Activated T-cell treated with anti-CD3 and anti-CD28 coated beads, Interleukin-2, amount 50 U/mL, for 72 hours (primary cell): ENCODE measurements around the gene TSPAN14. TPM values are rescaled to one million over a fixed set of nuclear protein-coding genes. Genes with fewer than 3 reads are reported as not detected.
A peak's percentile ranks its signal among the peaks of the same experiment; 100 is the strongest.

Source experiments
- ATAC-seq, 2 donors: fragments of 150-1000 bp; cut with Tn5 transposase; replicated peaks in 1 of 2; 2 replicates each; pipeline ENCODE4 v1.10.0; 2021; ENCODE audit warnings: moderate library complexity in 2 of 2, mild to moderate bottlenecking in 1 of 2
- DNase-seq, 2 donors: peaks; one replicate each; pipeline ENCODE4 v3.0.0; 2021 to 2022; ENCODE audit warnings: mixed read lengths in 1 of 2
- H3K27ac Mint-ChIP-seq: one replicate; pipeline ENCODE4 v1.8.0; 2022; ENCODE audit warnings: mild to moderate bottlenecking, moderate library complexity, mixed read lengths
- H3K27me3 Mint-ChIP-seq: one replicate; pipeline ENCODE4 v1.8.0; 2022; ENCODE audit warnings: low read depth, mixed read lengths
- H3K36me3 Mint-ChIP-seq, 2 donors: one replicate each; pipeline ENCODE4 v1.8.0; 2022; ENCODE audit warnings: mixed read lengths in 2 of 2, mild to moderate bottlenecking in 1 of 2; ENCODE audit not compliant: insufficient read depth in 2 of 2
- H3K4me1 Mint-ChIP-seq: one replicate; pipeline ENCODE4 v1.8.0; 2022; ENCODE audit warnings: low read depth, mixed read lengths
- H3K4me3 Mint-ChIP-seq, 2 donors: one replicate each; pipeline ENCODE4 v1.8.0; 2022; ENCODE audit warnings: mild to moderate bottlenecking in 2 of 2, mixed read lengths in 2 of 2, moderate library complexity in 2 of 2
- H3K9me3 Mint-ChIP-seq, 2 donors: one replicate each; pipeline ENCODE4 v1.8.0; 2022; ENCODE audit warnings: mixed read lengths in 2 of 2
- total RNA-seq, 2 donors: library from RNA; stranded (reverse); gene quantifications; one replicate each; pipeline ENCODE4 v1.2.3, GENCODE V29; 2022

TSPAN14 gene, protein sequence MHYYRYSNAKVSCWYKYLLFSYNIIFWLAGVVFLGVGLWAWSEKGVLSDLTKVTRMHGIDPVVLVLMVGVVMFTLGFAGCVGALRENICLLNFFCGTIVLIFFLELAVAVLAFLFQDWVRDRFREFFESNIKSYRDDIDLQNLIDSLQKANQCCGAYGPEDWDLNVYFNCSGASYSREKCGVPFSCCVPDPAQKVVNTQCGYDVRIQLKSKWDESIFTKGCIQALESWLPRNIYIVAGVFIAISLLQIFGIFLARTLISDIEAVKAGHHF
- total RNA-seq, result 10 to 100 TPM; 44.2 to 47.8 TPM

DNA sequence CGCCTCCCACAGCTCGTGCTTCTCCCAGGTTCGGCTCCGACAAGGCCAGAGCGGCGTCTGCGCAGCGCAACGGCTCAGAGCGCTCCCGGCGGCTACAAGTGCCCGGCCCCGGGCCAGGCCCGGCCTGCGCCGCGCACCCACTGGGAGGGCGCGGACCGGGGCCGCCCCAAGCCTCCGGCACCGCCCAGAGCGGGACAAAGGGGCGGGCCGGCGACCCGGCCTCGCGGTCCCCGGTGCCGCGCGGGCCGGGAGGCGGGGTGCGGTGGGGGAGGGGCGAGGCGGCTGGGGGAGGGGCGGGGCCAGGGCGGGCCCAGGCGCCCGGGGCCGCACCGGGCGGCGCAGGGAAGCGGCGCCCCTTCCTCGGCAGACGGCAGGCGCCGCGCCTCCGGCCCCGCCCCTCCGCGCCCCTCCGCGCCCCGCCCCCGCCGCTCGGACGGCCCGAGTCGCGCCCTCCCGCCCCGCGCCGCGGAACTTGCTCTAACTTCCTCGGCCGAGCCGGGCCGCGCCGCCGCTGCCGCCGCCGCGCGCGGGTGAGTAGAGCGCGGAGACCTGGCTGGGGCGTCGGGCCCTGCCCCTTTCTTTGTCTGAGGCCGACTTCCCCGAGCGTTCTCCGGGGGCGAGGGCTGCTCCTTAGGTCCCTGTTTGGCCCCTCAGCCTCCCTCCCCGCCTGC lies at the start of gene TSPAN14:
TSS of gene TSPAN14 (plus strand) at position 469 of the 671 bp plus-strand sequence. CDS start 34,924 bp downstream, outside the sequence.
- peak; percentile 82 to 85 for DNase-seq
- Mint-ChIP-seq H3K4me3 (peak within 1 kb of the TSS; percentile 84 to 95), H3K27ac (peak within 1 kb of the TSS; percentile 56), H3K9me3 (no peaks in the 10 kb centered on the region), H3K36me3 (peaks cover 0 to 3% of the 10 kb centered on the region in 2 donors), H3K4me1 (peaks cover 50% of the 10 kb centered on the region), H3K27me3 (no peaks in the 10 kb centered on the region)
- peak; percentile 81 to 86 for ATAC-seq

DNA sequence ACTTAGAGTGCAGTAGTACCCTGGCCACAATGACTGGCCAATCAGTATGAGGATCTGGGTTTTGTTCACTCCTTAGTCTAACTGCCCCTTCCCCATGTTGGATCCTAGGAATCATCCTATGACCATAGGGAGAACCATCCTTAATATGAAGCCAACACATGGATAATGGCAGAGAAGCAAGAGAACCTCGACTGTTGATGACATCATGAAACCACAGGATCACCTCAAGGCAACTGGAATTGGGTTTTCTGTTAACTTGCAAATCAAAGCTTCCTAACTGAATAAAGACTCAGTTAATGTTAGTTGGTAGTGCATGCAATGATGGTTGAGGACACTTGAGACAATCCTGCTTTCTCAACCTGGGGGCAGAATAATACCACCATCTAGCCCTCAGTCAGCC lies 49.1 kb upstream of the TSPAN14 start:
- H3K27ac Mint-ChIP-seq, result no peak overlapping the region
- no peak for ATAC-seq
- peaks cover 6% of the 10 kb centered on the region for H3K27me3 Mint-ChIP-seq
- no peak overlapping the region for H3K4me3 Mint-ChIP-seq
- H3K36me3 Mint-ChIP-seq, result no peaks in the 10 kb centered on the region
- DNase-seq, result no peak
- H3K9me3 Mint-ChIP-seq, result no peaks in the 10 kb centered on the region
- H3K4me1 Mint-ChIP-seq, result peaks cover 17% of the 10 kb centered on the region

DNA sequence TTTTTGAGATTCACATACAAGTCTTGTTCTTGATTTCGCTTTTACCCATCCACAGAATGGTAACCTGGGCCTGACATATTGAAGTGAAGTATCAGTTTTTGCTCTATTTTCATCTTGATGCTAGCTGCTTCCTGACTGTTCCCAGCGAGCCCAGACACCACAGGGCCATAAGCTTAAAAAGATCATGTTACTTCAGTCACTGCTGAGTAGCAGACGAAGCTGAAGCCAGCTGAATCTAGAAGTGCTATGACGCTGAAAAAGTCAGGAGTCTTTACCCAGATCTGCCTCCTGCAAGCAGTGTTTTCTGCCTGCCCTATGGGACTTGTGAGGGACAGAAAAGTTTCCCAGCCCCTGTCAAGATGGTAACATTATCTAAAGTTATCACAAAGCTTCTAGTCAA lies 48.5 kb upstream of the TSPAN14 start:
- peaks cover 22% of the 10 kb centered on the region for H3K4me1 Mint-ChIP-seq
- H3K27ac Mint-ChIP-seq, result no peak overlapping the region
- H3K9me3 Mint-ChIP-seq, result no peaks in the 10 kb centered on the region
- H3K27me3 Mint-ChIP-seq, result peaks cover 6% of the 10 kb centered on the region
- H3K4me3 Mint-ChIP-seq, result no peak overlapping the region
- ATAC-seq, result no peak
- H3K36me3 Mint-ChIP-seq, result no peaks in the 10 kb centered on the region
- DNase-seq, result no peak

DNA sequence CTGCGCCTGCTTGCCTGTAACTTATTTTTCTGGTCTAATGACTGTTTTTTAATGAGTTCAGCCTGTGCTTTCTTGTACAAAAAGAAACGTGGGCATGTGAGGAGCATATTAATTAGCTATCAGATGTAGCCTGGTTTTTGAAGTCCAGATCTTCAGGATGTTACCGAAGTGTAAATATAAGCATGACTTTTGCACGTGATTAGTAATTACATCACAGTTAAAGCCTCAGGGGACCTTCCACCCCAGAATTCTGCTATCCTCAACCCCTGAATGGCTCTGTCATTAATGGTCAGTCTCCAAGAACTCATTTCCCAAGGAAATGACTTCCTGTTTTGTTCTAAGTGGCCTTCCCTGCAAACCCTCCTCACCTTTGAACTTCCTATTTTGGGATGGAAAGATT lies 47.9 kb upstream of the TSPAN14 start:
- no peak for DNase-seq

DNA sequence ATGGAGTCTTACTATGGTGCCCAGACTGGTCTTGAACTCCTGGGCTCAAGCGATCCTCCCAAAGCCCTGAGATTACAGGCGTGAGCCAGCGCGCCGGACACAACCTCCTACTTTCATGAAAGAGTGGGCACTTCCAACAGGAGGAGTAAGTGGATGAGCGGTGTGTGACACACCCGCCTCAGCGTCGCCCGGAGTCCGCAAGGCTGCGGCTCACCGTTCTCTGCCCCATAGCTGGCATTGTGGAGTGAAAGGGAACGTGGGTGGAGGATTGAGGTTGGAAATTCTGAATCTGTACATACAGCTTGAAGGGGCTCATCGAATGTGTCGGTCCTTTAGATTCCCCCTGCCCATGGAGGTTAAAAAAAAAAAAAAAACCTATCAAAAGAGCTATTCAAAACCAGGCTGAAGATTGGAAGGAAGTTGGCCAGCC lies 46.3 kb upstream of the TSPAN14 start:
- peak; percentile 56 to 70 for DNase-seq
- Mint-ChIP-seq H3K27ac (peak overlapping the region; percentile 98), H3K36me3 (no peaks in the 10 kb centered on the region), H3K4me3 (peak overlapping the region; percentile 86 to 99), H3K9me3 (no peaks in the 10 kb centered on the region), H3K27me3 (peaks cover 6% of the 10 kb centered on the region), H3K4me1 (peaks cover 42% of the 10 kb centered on the region)
- ATAC-seq, result peak; percentile 76

More for the DNA sequence above, 47.9 kb upstream of the TSPAN14 start:
- Mint-ChIP-seq H3K4me1 (peaks cover 28% of the 10 kb centered on the region), H3K27me3 (peaks cover 6% of the 10 kb centered on the region), H3K27ac (no peak overlapping the region), H3K9me3 (no peaks in the 10 kb centered on the region), H3K36me3 (no peaks in the 10 kb centered on the region), H3K4me3 (no peak overlapping the region)
- ATAC-seq, result no peak

DNA sequence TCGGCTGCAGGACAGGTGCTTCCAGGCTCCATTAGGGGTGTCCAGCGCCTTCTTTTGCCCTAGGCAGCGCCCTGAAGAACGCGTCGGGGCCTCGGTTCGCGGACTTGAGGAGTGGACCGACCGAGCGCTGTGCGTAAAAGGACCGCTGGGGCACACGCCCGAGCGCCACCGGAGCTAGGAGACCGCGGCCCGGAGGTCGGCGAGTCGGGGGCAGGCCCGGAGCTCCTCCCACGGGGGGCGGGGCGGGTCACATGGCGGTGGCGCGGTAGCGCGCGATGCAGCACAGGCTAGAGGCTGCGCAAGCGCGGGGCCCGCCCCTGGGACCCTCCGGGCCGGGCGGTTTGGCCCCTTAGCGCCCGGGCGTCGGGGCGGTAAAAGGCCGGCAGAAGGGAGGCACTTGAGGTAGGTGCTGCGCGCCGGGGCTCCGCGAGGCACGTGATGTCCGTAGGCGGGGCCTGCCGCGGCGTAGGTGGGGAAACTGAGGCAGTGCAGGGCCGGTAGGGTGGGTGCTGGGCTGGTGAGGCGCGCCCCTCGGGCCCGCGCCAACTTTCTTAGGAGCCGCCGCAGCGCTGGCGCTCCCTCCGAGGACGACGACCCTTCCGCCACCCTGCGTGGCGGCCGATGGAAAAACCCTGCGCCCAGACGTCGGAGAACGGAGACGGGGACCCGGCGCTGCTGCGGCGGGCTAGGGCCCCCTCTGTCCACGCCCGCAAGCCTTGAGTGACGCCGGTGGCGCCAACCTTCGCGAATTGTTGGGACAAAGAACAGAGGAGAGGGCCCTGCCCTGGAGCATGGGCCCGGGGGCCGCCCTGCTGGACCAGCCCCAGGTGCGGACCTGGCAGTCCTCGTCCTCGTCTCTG lies 45.6 kb upstream of the TSPAN14 start, which contains the start of gene PRXL2A:
TSS of gene PRXL2A (plus strand) at position 310 of the 860 bp plus-strand sequence. CDS start 11,917 bp downstream, outside the sequence.
- Mint-ChIP-seq H3K36me3 (no peaks in the 10 kb centered on the region), H3K9me3 (no peaks in the 10 kb centered on the region), H3K4me3 (peak within 1 kb of the TSS; percentile 86 to 99), H3K27me3 (peaks cover 6% of the 10 kb centered on the region), H3K27ac (peak within 1 kb of the TSS; percentile 98), H3K4me1 (peaks cover 49% of the 10 kb centered on the region)
- DNase-seq (peak; percentile 90 to 92), ATAC-seq (peak; percentile 94 to 95)

DNA sequence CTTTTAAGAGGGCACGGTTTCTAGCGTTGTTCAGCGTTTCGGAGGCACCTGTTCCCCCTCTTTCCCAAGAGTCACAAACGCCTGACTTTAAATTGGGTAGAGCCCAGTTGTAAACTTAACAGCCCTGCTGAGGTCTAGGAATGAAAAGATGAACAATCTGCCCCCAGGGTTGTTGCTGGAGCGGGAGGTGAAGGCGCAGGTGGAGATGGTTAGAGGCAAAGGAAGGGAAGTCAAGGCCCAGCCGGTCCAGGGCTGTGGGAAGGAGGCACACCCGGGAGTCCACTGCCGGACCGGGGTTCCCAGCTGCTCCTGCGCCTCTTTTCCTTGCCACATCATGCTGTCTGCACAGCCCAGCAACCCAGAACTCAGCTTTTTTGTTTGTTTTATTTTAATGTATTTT lies 45.0 kb upstream of the TSPAN14 start:
- ATAC-seq (no peak), DNase-seq (no peak)
- no peaks in the 10 kb centered on the region for H3K9me3 Mint-ChIP-seq
- H3K27ac Mint-ChIP-seq, result no peak overlapping the region
- peak overlapping the region; percentile 86 to 99 for H3K4me3 Mint-ChIP-seq
- peaks cover 6% of the 10 kb centered on the region for H3K27me3 Mint-ChIP-seq
- H3K4me1 Mint-ChIP-seq, result peaks cover 54% of the 10 kb centered on the region
- H3K36me3 Mint-ChIP-seq, result no peaks in the 10 kb centered on the region

DNA sequence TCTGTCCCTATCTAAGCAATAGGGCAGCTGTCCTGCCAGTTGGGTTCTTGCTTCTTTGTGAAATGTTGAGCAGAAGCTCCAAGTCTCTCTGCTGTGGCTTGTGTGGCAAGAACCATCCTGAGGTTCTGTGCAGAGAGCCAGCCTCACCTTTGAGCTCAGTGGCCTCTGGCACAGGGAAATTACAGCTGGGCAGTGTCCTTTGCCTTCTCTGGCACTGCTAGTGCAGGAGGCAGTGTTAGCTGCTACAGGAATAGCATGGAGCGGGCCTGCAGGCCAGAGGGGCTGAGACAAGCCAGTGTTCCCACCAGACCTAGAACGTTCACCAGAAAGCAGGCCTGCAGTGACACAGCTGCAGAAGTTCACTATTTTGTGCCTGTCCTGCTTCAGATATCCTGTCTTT lies 44.0 kb upstream of the TSPAN14 start:
- ATAC-seq (no peak), DNase-seq (no peak)
- no peaks in the 10 kb centered on the region for H3K36me3 Mint-ChIP-seq
- no peak overlapping the region for H3K27ac Mint-ChIP-seq
- H3K9me3 Mint-ChIP-seq, result no peaks in the 10 kb centered on the region
- peaks cover 54% of the 10 kb centered on the region for H3K4me1 Mint-ChIP-seq
- H3K4me3 Mint-ChIP-seq, result no peak overlapping the region
- H3K27me3 Mint-ChIP-seq, result peaks cover 6% of the 10 kb centered on the region

DNA sequence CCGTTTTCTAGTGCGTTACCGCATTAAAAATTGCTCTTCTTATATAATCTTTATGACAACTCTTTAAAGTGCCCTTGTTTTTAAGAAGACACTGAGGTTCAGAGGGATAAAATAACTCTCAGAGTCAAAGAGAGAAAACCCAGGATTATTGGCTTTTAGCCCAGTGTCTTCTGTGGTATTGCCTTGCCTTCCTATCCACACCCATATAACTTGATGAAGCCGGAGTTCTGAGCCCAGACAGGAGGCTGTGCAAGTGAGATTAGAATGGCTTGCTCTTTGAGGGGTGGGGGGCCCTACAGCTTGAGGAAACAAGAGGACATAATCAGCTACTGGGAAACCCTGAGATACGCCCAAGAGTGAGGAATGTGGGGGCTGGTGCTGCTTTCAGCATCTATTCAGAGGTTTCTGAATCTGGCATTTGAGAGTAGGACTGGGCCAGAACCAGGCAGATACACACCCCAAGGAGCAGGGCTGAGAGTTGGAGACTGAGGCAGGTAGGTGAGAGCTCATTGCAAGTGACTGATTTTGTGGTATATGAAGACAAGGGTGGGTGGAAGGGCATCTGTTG lies 43.4 kb upstream of the TSPAN14 start:
- no peaks in the 10 kb centered on the region for H3K36me3 Mint-ChIP-seq
- no peak for ATAC-seq
- H3K27me3 Mint-ChIP-seq, result peaks cover 6% of the 10 kb centered on the region
- DNase-seq, result no peak
- H3K4me1 Mint-ChIP-seq, result peaks cover 58% of the 10 kb centered on the region
- no peak overlapping the region for H3K4me3 Mint-ChIP-seq
- H3K9me3 Mint-ChIP-seq, result no peaks in the 10 kb centered on the region
- no peak overlapping the region for H3K27ac Mint-ChIP-seq

DNA sequence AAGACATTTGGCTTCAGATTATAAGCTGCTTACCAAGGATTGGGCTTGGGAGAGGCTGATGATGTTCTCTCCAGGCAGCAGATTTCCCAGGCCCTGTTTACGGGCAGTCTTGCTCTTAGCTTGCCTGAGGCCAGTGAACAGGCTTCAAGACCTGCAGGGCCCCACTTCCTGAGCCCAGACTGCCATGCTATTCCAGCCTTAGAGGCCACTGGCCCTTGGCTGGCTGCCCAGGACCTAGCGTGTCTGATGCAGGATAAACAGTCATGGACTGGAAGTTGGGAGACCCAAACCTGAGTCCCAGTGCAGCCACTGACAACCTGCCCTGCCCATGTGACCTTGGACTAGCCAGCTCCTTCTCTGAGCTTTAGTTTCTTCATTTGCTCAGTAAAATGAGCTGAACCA lies 42.8 kb upstream of the TSPAN14 start:
- no peak for DNase-seq
- Mint-ChIP-seq H3K36me3 (no peaks in the 10 kb centered on the region), H3K4me1 (peaks cover 58% of the 10 kb centered on the region), H3K27me3 (peaks cover 6% of the 10 kb centered on the region), H3K9me3 (no peaks in the 10 kb centered on the region), H3K4me3 (no peak overlapping the region), H3K27ac (no peak overlapping the region)
- no peak for ATAC-seq

DNA sequence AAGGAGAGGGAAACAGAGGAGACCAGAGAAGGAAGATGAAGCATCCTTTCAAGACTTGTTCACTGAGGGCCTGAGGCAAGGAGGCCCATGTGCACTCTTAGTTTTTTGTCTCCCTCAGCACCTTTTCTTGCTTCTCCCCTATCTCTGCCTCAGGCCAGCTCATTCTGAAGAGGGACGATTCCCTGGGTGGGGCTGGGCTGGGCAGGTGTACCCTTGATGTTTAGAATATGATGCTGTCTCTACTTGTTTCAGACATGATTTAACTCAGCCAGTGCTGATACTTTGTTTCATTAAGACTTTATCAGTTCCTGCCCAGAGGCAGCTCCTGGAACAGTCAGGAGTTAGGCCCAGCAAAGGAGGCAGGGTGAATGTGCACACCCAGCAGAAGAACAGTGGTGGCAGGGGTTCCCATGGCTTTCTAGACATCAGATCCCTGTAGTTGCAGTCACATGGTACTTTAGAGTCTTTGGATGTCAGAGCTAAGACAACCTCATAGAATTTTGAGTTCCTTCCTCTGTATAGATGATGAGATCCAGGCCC lies 42.4 kb upstream of the TSPAN14 start:
- no peak overlapping the region for H3K27ac Mint-ChIP-seq
- H3K36me3 Mint-ChIP-seq, result no peaks in the 10 kb centered on the region
- ATAC-seq, result no peak

DNA sequence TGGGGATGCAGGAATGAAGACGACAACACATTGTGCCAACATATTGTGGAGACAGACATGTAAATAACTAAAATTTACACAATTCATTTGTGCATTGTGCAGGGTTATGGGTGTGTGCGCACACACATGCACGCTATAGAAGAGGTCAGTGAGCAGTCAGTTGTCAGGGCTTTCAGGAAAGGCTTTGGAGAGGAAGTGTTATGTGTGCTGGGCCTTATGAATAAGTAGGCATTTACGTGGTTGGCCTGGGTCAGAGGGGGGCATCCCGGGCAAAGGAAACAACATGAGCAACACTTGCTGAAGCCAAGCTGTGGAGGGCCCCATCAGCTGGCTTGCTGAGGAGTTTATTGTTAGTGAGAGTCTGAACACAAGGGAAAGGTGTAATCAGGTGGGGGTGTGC lies 41.6 kb upstream of the TSPAN14 start:
- Mint-ChIP-seq H3K27ac (no peak overlapping the region), H3K4me3 (peak overlapping the region in 1 of 2 donors; percentile 7), H3K9me3 (no peaks in the 10 kb centered on the region), H3K4me1 (peaks cover 56% of the 10 kb centered on the region), H3K36me3 (no peaks in the 10 kb centered on the region), H3K27me3 (peaks cover 4% of the 10 kb centered on the region)
- DNase-seq (peak in 1 of 2 donors; percentile 14), ATAC-seq (no peak)

More for the DNA sequence above, 42.4 kb upstream of the TSPAN14 start:
- H3K4me3 Mint-ChIP-seq, result no peak overlapping the region
- peaks cover 58% of the 10 kb centered on the region for H3K4me1 Mint-ChIP-seq
- H3K27me3 Mint-ChIP-seq, result peaks cover 6% of the 10 kb centered on the region
- no peaks in the 10 kb centered on the region for H3K9me3 Mint-ChIP-seq
- DNase-seq, result no peak
